Measurements from ENCODE around the gene AOPEP. TPM values are rescaled to one million over a fixed set of nuclear protein-coding genes. Genes with fewer than 3 reads are reported as not detected.
"Not testable (repeated sequence)": the region's sequence is repeated elsewhere in the genome, so short reads cannot be mapped to it uniquely, and the experiment has no call there.

Gene AOPEP
- total RNA-seq, 2 donors from 2014 or later: 11.7 to 27.3 TPM

- Mint-ChIP-seq H3K27me3 (no peaks in the 10 kb centered on the region), H3K4me3 (no peak overlapping the region), H3K9me3 (no peaks in the 10 kb centered on the region), H3K27ac (no peak overlapping the region), H3K4me1 (ENCODE audit: low read depth in 2 of 2) (peaks cover 25 to 28% of the 10 kb centered on the region in 2 donors), H3K36me3 (peaks cover 9% of the 10 kb centered on the region)
- ATAC-seq (no peak), DNase-seq (ENCODE audit: low spot score) (no peak)
Measured at GRCh38 chr9:94826044-94826443, 99.5 kb downstream of the AOPEP start.

GRCh38 chr9:94826644-94827410 is 100.3 kb downstream of the AOPEP start:
- ATAC-seq (peak; percentile 57 to 62), DNase-seq (ENCODE audit: low spot score) (no peak)
- no peaks in the 10 kb centered on the region for H3K27me3 Mint-ChIP-seq
- H3K4me3 Mint-ChIP-seq: no peak overlapping the region
- H3K36me3 Mint-ChIP-seq: peaks cover 14% of the 10 kb centered on the region
- H3K27ac Mint-ChIP-seq: no peak overlapping the region
- peaks cover 23 to 25% of the 10 kb centered on the region in 2 donors for H3K4me1 Mint-ChIP-seq (ENCODE audit: low read depth in 2 of 2)
- H3K9me3 Mint-ChIP-seq: no peaks in the 10 kb centered on the region

DNA sequence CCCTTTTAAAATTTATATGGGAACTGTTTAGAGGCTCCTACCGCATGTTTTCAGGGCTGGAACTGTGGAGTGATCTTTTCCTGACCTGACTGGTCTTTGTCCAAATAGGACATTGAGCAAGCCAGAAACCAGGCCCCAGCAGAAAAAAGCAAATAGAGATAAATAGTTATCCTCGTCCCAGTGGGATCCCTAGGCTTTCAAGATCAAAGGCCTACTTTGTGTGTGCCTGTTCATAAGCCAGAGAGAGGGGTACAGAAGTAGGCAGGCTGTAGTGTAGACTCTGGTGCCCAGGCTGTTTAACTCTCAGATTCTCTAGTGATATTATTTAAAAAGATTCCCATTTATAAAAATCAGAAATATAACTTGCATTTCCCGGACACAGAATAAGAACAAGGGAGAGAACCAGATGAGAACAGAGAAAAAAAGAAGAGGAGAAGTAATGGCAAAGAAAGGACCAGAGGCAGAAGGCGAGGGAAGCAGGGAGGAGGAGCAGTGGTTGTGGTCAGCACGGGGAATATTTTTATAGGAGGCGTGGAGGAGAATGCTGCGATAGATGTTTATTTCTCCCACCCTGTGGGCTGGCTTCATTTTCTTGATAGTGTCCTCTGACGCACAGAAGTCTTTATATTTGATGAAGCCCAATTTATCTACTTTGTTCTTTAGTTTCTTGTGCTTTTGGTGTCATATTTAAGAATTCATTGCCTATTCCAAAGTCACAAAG is 101.2 kb downstream of the AOPEP start:
- H3K4me3 Mint-ChIP-seq: no peak overlapping the region
- H3K36me3 Mint-ChIP-seq: peaks cover 14% of the 10 kb centered on the region
- no peak overlapping the region for H3K27ac Mint-ChIP-seq
- peaks cover 23 to 25% of the 10 kb centered on the region in 2 donors for H3K4me1 Mint-ChIP-seq (ENCODE audit: low read depth in 2 of 2)
- no peak for ATAC-seq
- no peaks in the 10 kb centered on the region for H3K27me3 Mint-ChIP-seq
- DNase-seq (ENCODE audit: low spot score): no peak
- H3K9me3 Mint-ChIP-seq: no peaks in the 10 kb centered on the region

DNA sequence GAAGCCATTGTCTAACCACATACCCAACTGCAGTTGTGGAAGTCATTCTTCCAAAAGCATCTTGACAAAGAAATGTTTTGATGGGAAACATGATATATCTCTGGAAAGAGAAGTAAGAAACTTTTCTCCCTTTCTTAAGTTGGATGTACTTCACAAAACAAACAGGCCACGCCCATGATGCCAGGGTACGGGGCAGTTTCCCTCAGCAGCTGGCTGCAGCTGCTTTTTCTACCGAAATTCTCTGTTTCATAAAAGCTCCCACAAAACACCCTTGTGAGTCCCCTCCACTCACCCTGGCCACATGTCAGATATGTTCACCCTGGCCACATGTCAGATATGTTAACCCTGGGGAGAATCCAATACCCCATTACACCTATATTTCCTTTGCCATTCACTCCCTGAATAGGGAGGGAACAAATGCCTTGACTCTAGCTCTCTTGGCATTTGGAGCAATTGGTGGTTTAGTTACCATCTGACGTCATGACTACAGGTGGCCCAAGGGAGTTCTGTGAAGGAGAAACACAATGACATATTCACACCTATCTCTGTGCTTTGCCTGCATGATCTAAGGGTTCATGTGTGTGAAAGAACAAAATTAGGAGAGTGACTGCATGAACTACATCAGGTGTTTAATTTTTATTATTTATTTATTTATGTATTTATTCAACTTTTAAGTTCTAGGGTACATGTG is 103.0 kb downstream of the AOPEP start:
- no peaks in the 10 kb centered on the region for H3K9me3 Mint-ChIP-seq
- no peaks in the 10 kb centered on the region for H3K27me3 Mint-ChIP-seq
- peaks cover 14% of the 10 kb centered on the region for H3K36me3 Mint-ChIP-seq
- H3K4me1 Mint-ChIP-seq (ENCODE audit: low read depth in 2 of 2): peaks cover 23 to 25% of the 10 kb centered on the region in 2 donors
- no peak overlapping the region for H3K4me3 Mint-ChIP-seq
- ATAC-seq (no peak), DNase-seq (ENCODE audit: low spot score) (no peak)
- no peak overlapping the region for H3K27ac Mint-ChIP-seq

DNA sequence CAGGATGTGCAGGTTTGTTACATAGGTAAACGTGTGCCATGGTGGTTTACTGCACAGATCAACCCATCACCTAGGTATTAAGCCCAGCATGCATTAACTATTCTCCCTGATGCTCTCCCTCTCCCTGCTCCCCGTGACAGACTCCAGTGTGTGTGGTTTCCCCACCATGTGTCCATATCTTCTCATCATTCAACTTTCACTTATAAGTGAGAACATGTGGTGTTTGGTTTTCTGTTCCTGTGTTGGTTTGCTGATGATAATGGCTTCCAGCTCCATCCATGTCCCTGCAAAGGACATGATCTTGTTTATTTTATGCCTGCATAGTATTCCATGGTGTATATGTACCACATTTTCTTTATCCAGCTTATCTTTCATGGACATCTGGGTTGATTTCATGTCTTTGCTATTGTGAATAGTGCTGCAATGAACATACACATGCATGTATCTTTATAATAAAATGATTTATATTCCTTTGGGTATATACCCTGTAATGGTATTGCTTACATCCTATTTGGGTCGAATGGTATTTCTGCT is 103.6 kb downstream of the AOPEP start:
- ATAC-seq: not testable (repeated sequence)

GRCh38 chr9:94833802-94834201 is 107.3 kb downstream of the AOPEP start:
- Mint-ChIP-seq H3K36me3 (peaks cover 19% of the 10 kb centered on the region), H3K4me1 (ENCODE audit: low read depth in 2 of 2) (peaks cover 24 to 27% of the 10 kb centered on the region in 2 donors)

More for the DNA sequence above, 103.6 kb downstream of the AOPEP start:
- not testable (repeated sequence) for H3K9me3 Mint-ChIP-seq; H3K4me3 Mint-ChIP-seq; DNase-seq (ENCODE audit: low spot score); H3K27me3 Mint-ChIP-seq; H3K27ac Mint-ChIP-seq
- H3K4me1 Mint-ChIP-seq (ENCODE audit: low read depth in 2 of 2): peaks cover 28 to 30% of the 10 kb centered on the region in 2 donors
- peaks cover 14% of the 10 kb centered on the region for H3K36me3 Mint-ChIP-seq

DNA sequence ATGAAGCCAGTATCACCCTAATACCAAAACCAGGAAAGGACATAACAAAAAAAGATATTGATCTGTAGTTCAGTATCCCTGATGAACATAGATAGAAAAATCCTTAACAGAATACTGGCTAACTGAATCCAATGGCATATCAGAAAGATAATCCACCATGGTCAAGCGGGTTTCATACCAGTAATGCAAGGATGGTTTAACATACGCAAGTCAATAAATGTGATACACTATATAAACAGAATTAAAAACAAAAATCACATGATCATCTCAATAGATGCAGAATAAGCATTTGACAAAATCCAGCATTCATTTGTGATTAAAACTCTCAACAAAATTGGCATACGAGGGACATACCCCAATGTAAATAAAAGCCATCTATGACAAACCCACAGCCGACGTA is 110.9 kb downstream of the AOPEP start:
- Mint-ChIP-seq H3K4me3 (no peak overlapping the region), H3K27me3 (no peaks in the 10 kb centered on the region), H3K9me3 (peaks cover 4% of the 10 kb centered on the region), H3K36me3 (peaks cover 11% of the 10 kb centered on the region), H3K4me1 (ENCODE audit: low read depth in 2 of 2) (peaks cover 26 to 27% of the 10 kb centered on the region in 2 donors), H3K27ac (no peak overlapping the region)
- no peak for DNase-seq (ENCODE audit: low spot score)
- no peak for ATAC-seq

More at GRCh38 chr9:94833802-94834201, 107.3 kb downstream of the AOPEP start:
- ATAC-seq (no peak), DNase-seq (ENCODE audit: low spot score) (no peak)
- peaks cover 4% of the 10 kb centered on the region for H3K9me3 Mint-ChIP-seq
- no peak overlapping the region for H3K27ac Mint-ChIP-seq
- H3K4me3 Mint-ChIP-seq: no peak overlapping the region
- H3K27me3 Mint-ChIP-seq: no peaks in the 10 kb centered on the region

- peaks cover 35% of the 10 kb centered on the region in 2 donors for H3K4me1 Mint-ChIP-seq (ENCODE audit: low read depth in 2 of 2)
- peaks cover 11% of the 10 kb centered on the region for H3K36me3 Mint-ChIP-seq
- no peaks in the 10 kb centered on the region for H3K27me3 Mint-ChIP-seq
- no peak for DNase-seq (ENCODE audit: low spot score)
- H3K4me3 Mint-ChIP-seq: peak overlapping the region; percentile 54
- peak overlapping the region; percentile 76 to 91 for H3K27ac Mint-ChIP-seq
- peaks cover 4% of the 10 kb centered on the region for H3K9me3 Mint-ChIP-seq
- ATAC-seq: peak; percentile 92 to 94
Measured at GRCh38 chr9:94839398-94839797, 112.9 kb downstream of the AOPEP start.

DNA sequence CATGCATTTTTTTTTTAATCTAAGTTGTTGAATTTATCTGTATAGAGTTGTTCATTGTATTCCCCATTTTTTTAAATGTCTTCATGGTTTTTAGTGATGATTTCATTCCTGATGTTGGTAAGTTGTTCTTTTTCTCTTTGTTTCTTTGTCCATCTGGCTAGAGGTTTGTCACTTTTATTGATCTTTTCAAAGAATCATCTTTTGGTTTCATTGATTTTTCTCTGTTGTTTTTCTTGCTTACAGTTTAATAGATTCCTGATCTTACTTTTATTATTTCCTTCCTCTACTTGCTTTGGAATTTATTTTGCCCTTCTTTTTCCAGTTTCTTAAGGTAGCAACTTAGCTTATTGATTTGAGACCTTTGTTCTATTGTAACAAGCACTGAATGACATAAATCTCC is 114.2 kb downstream of the AOPEP start:
- Mint-ChIP-seq H3K27ac (peak overlapping the region in 1 of 2 donors; percentile 91), H3K27me3 (no peaks in the 10 kb centered on the region), H3K36me3 (peaks cover 11% of the 10 kb centered on the region), H3K4me3 (no peak overlapping the region), H3K4me1 (ENCODE audit: low read depth in 2 of 2) (peaks cover 24 to 28% of the 10 kb centered on the region in 2 donors), H3K9me3 (peaks cover 7% of the 10 kb centered on the region)
- ATAC-seq (no peak), DNase-seq (ENCODE audit: low spot score) (no peak)

DNA sequence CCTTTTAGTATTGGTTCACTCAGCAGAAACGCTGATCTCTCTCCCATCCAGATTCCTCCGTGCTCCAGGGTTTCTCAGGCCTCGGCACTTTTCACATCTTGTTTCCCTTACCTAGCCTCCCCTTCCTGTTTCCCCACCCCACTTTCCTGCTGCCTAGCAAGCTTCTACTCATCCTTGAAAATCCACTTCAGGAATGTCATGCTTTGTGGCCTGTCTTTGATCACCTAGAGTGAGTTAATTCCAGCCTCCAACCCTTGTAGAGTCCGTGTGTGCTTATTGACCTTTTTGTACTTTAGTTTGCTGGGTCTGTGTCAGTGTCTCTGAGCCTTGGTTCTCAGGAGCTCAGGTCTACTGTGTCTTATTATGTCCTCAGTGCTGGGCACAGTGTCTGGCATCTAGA is 116.6 kb downstream of the AOPEP start:
- Mint-ChIP-seq H3K4me1 (ENCODE audit: low read depth in 2 of 2) (peaks cover 36 to 39% of the 10 kb centered on the region in 2 donors), H3K27me3 (no peaks in the 10 kb centered on the region), H3K4me3 (no peak overlapping the region), H3K27ac (peak overlapping the region in 1 of 2 donors; percentile 3), H3K36me3 (peaks cover 4% of the 10 kb centered on the region), H3K9me3 (peaks cover 3% of the 10 kb centered on the region)
- DNase-seq (ENCODE audit: low spot score): no peak
- no peak for ATAC-seq

DNA sequence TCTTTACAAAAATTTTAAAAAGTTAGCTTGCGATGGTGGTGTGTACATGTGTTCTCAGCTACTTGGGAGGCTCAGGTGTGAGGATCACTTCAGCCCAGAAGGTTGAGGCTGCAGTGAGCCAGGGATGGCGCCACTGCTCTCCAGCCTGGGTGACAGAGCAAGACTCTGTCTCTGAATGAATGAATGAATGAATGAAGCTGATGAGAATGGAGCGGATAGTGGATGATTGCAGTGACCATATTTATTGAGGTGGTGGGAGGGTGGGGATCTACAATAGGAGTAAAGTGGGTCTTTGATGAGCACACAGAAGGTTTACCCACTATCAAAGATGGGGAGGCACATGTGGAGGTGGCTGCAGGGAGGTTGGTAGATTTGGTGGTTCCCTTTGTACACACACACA is 120.2 kb downstream of the AOPEP start:
- Mint-ChIP-seq H3K9me3 (peaks cover 3% of the 10 kb centered on the region), H3K27ac (peak overlapping the region; percentile 29 to 83), H3K36me3 (no peaks in the 10 kb centered on the region), H3K4me1 (ENCODE audit: low read depth in 2 of 2) (peaks cover 21 to 27% of the 10 kb centered on the region in 2 donors), H3K27me3 (no peaks in the 10 kb centered on the region), H3K4me3 (no peak overlapping the region)
- DNase-seq (ENCODE audit: low spot score) (no peak), ATAC-seq (no peak)

DNA sequence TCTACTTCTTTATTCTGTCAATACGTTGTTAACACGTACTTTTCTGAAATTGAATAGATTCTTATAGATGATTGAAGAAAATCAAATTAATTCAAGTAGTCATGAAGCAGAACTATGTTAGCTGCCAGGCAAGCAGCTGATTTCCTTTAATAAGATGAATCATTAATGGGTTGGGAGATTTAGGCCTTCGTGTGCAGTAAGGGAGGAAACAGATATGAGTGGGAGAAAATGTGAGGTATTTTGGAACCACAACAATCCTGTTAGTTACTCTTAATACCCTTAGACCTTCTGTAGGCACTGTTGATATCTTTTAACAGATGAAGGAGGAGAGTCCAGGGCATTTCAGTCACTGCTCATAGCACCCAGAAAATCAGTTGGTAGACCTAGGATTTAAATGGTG is 121.0 kb downstream of the AOPEP start:
- H3K27ac Mint-ChIP-seq: peak overlapping the region; percentile 29 to 83
- H3K4me1 Mint-ChIP-seq (ENCODE audit: low read depth in 2 of 2): peaks cover 21 to 27% of the 10 kb centered on the region in 2 donors
- no peak overlapping the region for H3K4me3 Mint-ChIP-seq
- H3K9me3 Mint-ChIP-seq: peaks cover 3% of the 10 kb centered on the region
- DNase-seq (ENCODE audit: low spot score) (no peak), ATAC-seq (peak in 1 of 2 donors; percentile 51)
- H3K36me3 Mint-ChIP-seq: no peaks in the 10 kb centered on the region
- H3K27me3 Mint-ChIP-seq: no peaks in the 10 kb centered on the region

GRCh38 chr9:94848791-94849190 is 122.3 kb downstream of the AOPEP start:
- not testable (repeated sequence) for H3K4me3 Mint-ChIP-seq; ATAC-seq; H3K36me3 Mint-ChIP-seq; H3K27ac Mint-ChIP-seq; DNase-seq (ENCODE audit: low spot score); H3K9me3 Mint-ChIP-seq; H3K27me3 Mint-ChIP-seq
- peaks cover 13 to 18% of the 10 kb centered on the region in 2 donors for H3K4me1 Mint-ChIP-seq (ENCODE audit: low read depth in 2 of 2)

Measured in natural killer cell treated with Interleukin-12 subunit alpha and Interleukin-12 subunit beta and Interleukin-15 and Interleukin-18, amount 100 ng/mL, for 72 hours (primary cell).